Measurements from ENCODE around the gene ABTB2.

- TF ChIP-seq TOX (CRISPR knock-in tag; IDR thresholded peaks at IDR 0.05; ENCODE audit: borderline replicate concordance): no peak
- no peak for TF ChIP-seq CSDC2 (CRISPR knock-in tag; IDR thresholded peaks at IDR 0.05)
- TF ChIP-seq CREB5 (CRISPR knock-in tag; IDR thresholded peaks at IDR 0.05; ENCODE audit: low read depth): no peak
- no peak for TF ChIP-seq PATZ1 (CRISPR knock-in tag; IDR thresholded peaks at IDR 0.05; ENCODE audit: borderline replicate concordance)
- TF ChIP-seq ZNF8 (CRISPR knock-in tag; IDR thresholded peaks at IDR 0.05): no peak
- no peak for TF ChIP-seq RARB (CRISPR knock-in tag; IDR thresholded peaks at IDR 0.05)
- no peak for TF ChIP-seq PPARA (CRISPR knock-in tag; IDR thresholded peaks at IDR 0.05; ENCODE audit: borderline replicate concordance)
- no peak for TF ChIP-seq TCF4 (CRISPR knock-in tag; IDR thresholded peaks at IDR 0.05; ENCODE audit: borderline replicate concordance)
- TF ChIP-seq BACH2 (CRISPR knock-in tag; IDR thresholded peaks at IDR 0.05; ENCODE audit: borderline replicate concordance): no peak
- no peak for TF ChIP-seq POU6F1 (CRISPR knock-in tag; IDR thresholded peaks at IDR 0.05; ENCODE audit: borderline replicate concordance, low read depth)
Measured at GRCh38 chr11:34275486-34275885, 82.3 kb downstream of the ABTB2 start.

All from SK-N-SH treated with all-trans-retinoic acid at 6 μM for 48 hours (cell line).